ENCODE data around the gene TULP1. TPM values are rescaled to one million over a fixed set of nuclear protein-coding genes. Genes with fewer than 3 reads are reported as not detected.

TULP1 gene
- total RNA-seq, 1 experiment from 2014 or later = not detected

DNA sequence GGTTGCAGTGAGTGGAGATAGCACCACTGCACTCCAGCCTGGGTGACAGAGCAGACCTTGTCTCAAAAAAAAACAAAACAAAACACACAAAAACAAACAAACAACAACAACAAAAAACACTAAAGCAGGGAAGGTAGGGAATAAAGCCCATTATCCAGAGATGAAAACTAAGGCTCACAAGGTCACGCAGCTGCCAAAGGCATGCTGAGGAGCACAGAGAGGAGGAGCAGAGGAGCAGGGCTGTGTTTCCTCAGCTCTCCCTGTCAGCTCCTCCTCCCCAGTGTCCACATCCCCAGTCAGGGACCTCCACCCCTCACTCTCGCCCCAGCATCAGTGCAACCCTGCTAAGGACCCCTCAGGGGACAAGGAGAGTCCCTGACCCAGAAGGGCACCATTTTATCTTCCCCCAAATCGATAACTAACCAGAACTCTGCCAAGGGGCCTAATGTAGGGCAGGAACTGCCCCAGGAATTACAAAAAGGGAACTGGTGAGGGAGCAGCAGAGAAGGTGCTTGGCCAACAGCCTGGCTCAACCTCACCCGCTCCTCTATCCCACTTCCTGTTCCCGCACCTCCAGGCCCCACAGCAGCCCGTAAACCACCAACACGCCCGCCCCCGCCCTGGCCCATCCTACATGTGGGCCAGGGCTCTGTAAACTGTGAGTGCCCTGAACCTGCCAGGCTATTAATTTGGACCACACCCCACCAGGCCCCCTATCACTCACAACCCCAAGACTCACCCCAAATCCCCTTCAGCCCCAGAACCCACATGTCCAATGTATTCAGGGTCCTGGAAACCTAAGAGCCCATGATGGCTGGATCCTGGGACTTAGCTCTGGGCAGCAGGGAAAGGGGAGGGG lies 24.8 kb downstream of the TULP1 start:
- no peaks in the 10 kb centered on the region for H3K79me2 ChIP-seq (ENCODE audit: insufficient read depth, low read length)
- no peak overlapping the region for H2BK20ac ChIP-seq (ENCODE audit: low read depth, low read length, poor library complexity, severe bottlenecking)
- H3K36me3 Mint-ChIP-seq (ENCODE audit: insufficient read depth in 1 of 3, low read depth in 3 of 3) = peaks cover 2 to 15% (median 7%) of the 10 kb centered on the region in 3 experiments; a peak in 4 of 7 replicates
- H2BK12ac ChIP-seq (ENCODE audit: insufficient read length, low read depth, low read length) = no peak overlapping the region
- H3K4me2 ChIP-seq (ENCODE audit: insufficient read depth, insufficient read length, low read length) = no peak overlapping the region
- no peak overlapping the region for H3K9ac ChIP-seq (ENCODE audit: extremely low read depth, insufficient read length, low read length)
- H3K56ac ChIP-seq (ENCODE audit: insufficient read length, low read depth, low read length) = no peak overlapping the region
- H3K27me3 Mint-ChIP-seq (ENCODE audit: low read depth) = no peaks in the 10 kb centered on the region; the same call in none of the 2 replicates
- H3K23ac ChIP-seq (ENCODE audit: insufficient read length, low read depth, low read length) = no peak overlapping the region
- no peak overlapping the region for H4K5ac ChIP-seq (ENCODE audit: insufficient read length, low read depth, low read length)
- no peak overlapping the region for H3T11ph ChIP-seq (ENCODE audit: low read length)
- H3K4ac ChIP-seq (ENCODE audit: low read depth, low read length) = no peak overlapping the region
- H2BK5ac ChIP-seq (ENCODE audit: insufficient read length, low read length) = no peak overlapping the region
- H3K79me1 ChIP-seq (ENCODE audit: insufficient read depth, low read depth, low read length, poor library complexity, severe bottlenecking) = no peaks in the 10 kb centered on the region
- no CpG with 5 or more reads among the region's 9 CpGs for WGBS (ENCODE audit: extremely low coverage, insufficient read length, low lambda C conversion rate)
- H2BK15ac ChIP-seq (ENCODE audit: low read depth, low read length) = no peak overlapping the region
- peaks cover 20% of the 10 kb centered on the region; the same call in 1 of the 2 replicates for H3K4me1 ChIP-seq (ENCODE audit: insufficient read depth, low read length)
- no peak overlapping the region for H4K8ac ChIP-seq (replicated peaks; ENCODE audit: insufficient read length, low read depth, low read length)
- H3K27me3 ChIP-seq (ENCODE audit: insufficient read depth, low read length) = no peaks in the 10 kb centered on the region
- H3K14ac ChIP-seq (ENCODE audit: insufficient read depth, low read length) = 0 out of 2 replicates have a peak overlapping the region, but pooled peaks have one; percentile 24
- peak overlapping the region; percentile 32 for H3K18ac ChIP-seq (ENCODE audit: insufficient read length, low read depth, low read length)
- TF ChIP-seq, protein P1, sequence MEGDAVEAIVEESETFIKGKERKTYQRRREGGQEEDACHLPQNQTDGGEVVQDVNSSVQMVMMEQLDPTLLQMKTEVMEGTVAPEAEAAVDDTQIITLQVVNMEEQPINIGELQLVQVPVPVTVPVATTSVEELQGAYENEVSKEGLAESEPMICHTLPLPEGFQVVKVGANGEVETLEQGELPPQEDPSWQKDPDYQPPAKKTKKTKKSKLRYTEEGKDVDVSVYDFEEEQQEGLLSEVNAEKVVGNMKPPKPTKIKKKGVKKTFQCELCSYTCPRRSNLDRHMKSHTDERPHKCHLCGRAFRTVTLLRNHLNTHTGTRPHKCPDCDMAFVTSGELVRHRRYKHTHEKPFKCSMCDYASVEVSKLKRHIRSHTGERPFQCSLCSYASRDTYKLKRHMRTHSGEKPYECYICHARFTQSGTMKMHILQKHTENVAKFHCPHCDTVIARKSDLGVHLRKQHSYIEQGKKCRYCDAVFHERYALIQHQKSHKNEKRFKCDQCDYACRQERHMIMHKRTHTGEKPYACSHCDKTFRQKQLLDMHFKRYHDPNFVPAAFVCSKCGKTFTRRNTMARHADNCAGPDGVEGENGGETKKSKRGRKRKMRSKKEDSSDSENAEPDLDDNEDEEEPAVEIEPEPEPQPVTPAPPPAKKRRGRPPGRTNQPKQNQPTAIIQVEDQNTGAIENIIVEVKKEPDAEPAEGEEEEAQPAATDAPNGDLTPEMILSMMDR (conservative IDR thresholded peaks at IDR 0.05) = no peak
- H2AK5ac ChIP-seq (ENCODE audit: insufficient read length, low read length) = no peak overlapping the region
- peak overlapping the region; percentile 4 to 48; a peak in 2 of 5 replicates for H3K4me3 Mint-ChIP-seq
- peaks cover 63 to 71% of the 10 kb centered on the region in 2 experiments for H3K4me1 Mint-ChIP-seq
- H4K20me1 ChIP-seq (ENCODE audit: control insufficient read depth, insufficient read depth, insufficient read length) = no peaks in the 10 kb centered on the region
- H2BK120ac ChIP-seq (ENCODE audit: low read depth, low read length, poor library complexity, severe bottlenecking) = no peak overlapping the region
- no peak overlapping the region for H4K91ac ChIP-seq (ENCODE audit: insufficient read length, low read depth, low read length)
- peak overlapping the region; percentile 53 to 77 (median 75); a peak in 5 of 7 replicates for H3K27ac Mint-ChIP-seq
- no peak overlapping the region for H2AFZ ChIP-seq (ENCODE audit: low read length)
- peak; percentile 62 for DNase-seq
- H3K9me3 Mint-ChIP-seq = no peaks in the 10 kb centered on the region; a peak in 1 of 5 replicates
- H3K27ac ChIP-seq (ENCODE audit: insufficient read length, low read depth, low read length) = no peak overlapping the region
- peaks cover 22% of the 10 kb centered on the region for H3K23me2 ChIP-seq (ENCODE audit: insufficient read length, low read depth, low read length, poor library complexity, severe bottlenecking)
- H3K9me3 ChIP-seq (ENCODE audit: control insufficient read depth, low read depth, low read length) = no peaks in the 10 kb centered on the region
